SK-MEL-5 (cell line): ENCODE results near the gene HYAL3. TPM values are rescaled to one million over a fixed set of nuclear protein-coding genes. Genes with fewer than 3 reads are reported as not detected.
"Not testable (repeated sequence)": the region's sequence is repeated elsewhere in the genome, so short reads cannot be mapped to it uniquely, and the experiment has no call there.

Experiments used
- DNase-seq: peaks from one replicate; pipeline ENCODE4 v3.0.0-alpha.2; 2016; ENCODE audit warnings: low read depth, low spot score
- in situ Hi-C: cut with HindIII; loops from 2 replicates; pipeline ENCODE4 v1.10.0; 2016; ENCODE audit warnings: low sequenced_read_pairs, high pct_unique_total_duplicates, low pct_unique_long_range_greater_than_20kb
- total RNA-seq: library from RNA; depleted of rRNA; stranded (reverse); fragments of >200 nt; shearing (Covaris generic); gene quantifications from 2 replicates; pipeline ENCODE4 v1.2.3, GENCODE V29; 2014

HYAL3 gene
- total RNA-seq, 1 experiment from 2014 or later: 4.1 TPM

- in situ Hi-C loops: no loop called here
- DNase-seq: peak; percentile 73
Measured at GRCh38 chr3:50320853-50321335, 21.7 kb upstream of the HYAL3 start.

- DNase-seq: no peak
- in situ Hi-C loops: no loop called here
Measured at GRCh38 chr3:50319894-50320625, 20.9 kb upstream of the HYAL3 start.

- DNase-seq: no peak
- in situ Hi-C loops: no loop called here
Measured at GRCh38 chr3:50319181-50319893, 20.1 kb upstream of the HYAL3 start.

GRCh38 chr3:50318615-50319014 lies 19.4 kb upstream of the HYAL3 start:
- in situ Hi-C loops: no loop called here
- no peak for DNase-seq

- no peak for DNase-seq
- in situ Hi-C loops: no loop called here
Measured at GRCh38 chr3:50318163-50318562, 19.0 kb upstream of the HYAL3 start.

- in situ Hi-C loops: no loop called here
- no peak for DNase-seq
Measured at GRCh38 chr3:50317300-50317699, 18.1 kb upstream of the HYAL3 start.

GRCh38 chr3:50316657-50317242 lies 17.5 kb upstream of the HYAL3 start:
- DNase-seq: no peak
- in situ Hi-C loops: no loop called here

- no peak for DNase-seq
- in situ Hi-C loops: no loop called here
Measured at GRCh38 chr3:50314816-50315215, 15.6 kb upstream of the HYAL3 start.

- in situ Hi-C loops: no loop called here
- no peak for DNase-seq
Measured at GRCh38 chr3:50314342-50314741, 15.1 kb upstream of the HYAL3 start.

GRCh38 chr3:50312041-50312440 lies 12.8 kb upstream of the HYAL3 start:
- DNase-seq: not testable (repeated sequence)

GRCh38 chr3:50304601-50305000 lies 5.4 kb upstream of the HYAL3 start:
- in situ Hi-C loops: no loop called here
- peak; percentile 21 for DNase-seq

More at GRCh38 chr3:50312041-50312440, 12.8 kb upstream of the HYAL3 start:
- in situ Hi-C loops: not testable (repeated sequence)

- DNase-seq: peak; percentile 49
- in situ Hi-C loops: no loop called here
Measured at GRCh38 chr3:50303013-50303815, 4.0 kb upstream of the HYAL3 start, which contains the start of gene HYAL1. Gene HYAL1 (minus strand): TSS chr3:50303574. CDS start chr3:50302956, 618 bp downstream.

GRCh38 chr3:50302095-50303012 lies 3.1 kb upstream of the HYAL3 start:
- in situ Hi-C loops: no loop called here

GRCh38 chr3:50300681-50301254 lies 1.6 kb upstream of the HYAL3 start:
- DNase-seq: no peak
- in situ Hi-C loops: no loop called here

More at GRCh38 chr3:50302095-50303012, 3.1 kb upstream of the HYAL3 start:
- no peak for DNase-seq

- in situ Hi-C loops: no loop called here
- DNase-seq: peak; percentile 71
Measured at GRCh38 chr3:50299929-50300680, 900 bp upstream of the HYAL3 start.

- DNase-seq: no peak
- in situ Hi-C loops: no loop called here
Measured at GRCh38 chr3:50299638-50299928, 378 bp upstream of the HYAL3 start.
